ENCODE results near the gene FAM184B.

DNA sequence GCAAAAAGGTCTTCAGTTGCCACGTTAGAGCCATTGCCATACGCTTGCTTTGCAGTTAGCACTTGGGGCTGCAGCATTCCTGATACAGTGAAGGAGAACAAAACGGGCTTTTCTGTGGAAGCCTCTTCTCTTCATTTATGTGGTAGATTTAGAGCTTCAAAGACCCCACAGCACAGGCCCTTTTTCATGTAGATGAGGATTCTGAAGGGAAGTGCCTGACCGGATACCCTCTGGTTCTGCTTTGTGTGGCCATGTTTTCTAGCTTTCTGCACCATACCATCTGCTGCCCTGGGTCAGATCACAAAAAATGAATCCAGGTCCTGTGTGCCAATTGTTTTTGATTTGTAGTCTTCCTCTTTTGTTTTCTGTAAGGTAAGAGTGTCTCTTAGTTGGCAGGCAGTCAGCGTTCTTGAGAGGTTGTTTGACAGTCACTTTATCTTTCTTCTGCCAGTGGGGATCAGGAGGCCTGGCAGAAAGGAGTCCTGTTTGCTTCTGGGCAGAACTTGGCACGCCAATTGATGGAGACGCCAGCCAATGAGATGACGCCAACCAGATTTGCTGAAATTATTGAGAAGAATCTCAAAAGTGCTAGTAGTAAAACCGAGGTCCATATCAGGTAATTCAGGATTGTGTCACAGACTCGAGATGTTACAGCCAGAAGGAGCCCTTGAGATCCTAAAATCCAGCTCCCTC lies 196.8 kb downstream of the FAM184B start:
- TF ChIP-seq EP300 (IDR thresholded peaks at IDR 0.05) (no peak), ESRRA (IDR thresholded peaks at IDR 0.05; ENCODE audit: borderline replicate concordance, low read length) (no peak), RCOR1 (IDR thresholded peaks at IDR 0.05; ENCODE audit: low read depth, low read length) (no peak), ZNF302 (CRISPR knock-in tag; IDR thresholded peaks at IDR 0.05) (no peak), RFX5 (IDR thresholded peaks at IDR 0.05) (no peak), KDM5A (IDR thresholded peaks at IDR 0.05) (no peak), TP53 (CRISPR knock-in tag; IDR thresholded peaks at IDR 0.05) (no peak), RAD21 (conservative IDR thresholded peaks at IDR 0.05 in 1 of 2, IDR thresholded peaks at IDR 0.05 in 1 of 2) (no peak), HDAC2 (IDR thresholded peaks at IDR 0.05) (no peak), MAFK (IDR thresholded peaks at IDR 0.05; ENCODE audit: partially characterized antibody) (no peak), POLR2A (IDR thresholded peaks at IDR 0.05; ENCODE audit: low read length) (no peak), BHLHE40 (IDR thresholded peaks at IDR 0.05; ENCODE audit: low read depth, low read length) (no peak)
- TF ChIP-seq, protein P1, sequence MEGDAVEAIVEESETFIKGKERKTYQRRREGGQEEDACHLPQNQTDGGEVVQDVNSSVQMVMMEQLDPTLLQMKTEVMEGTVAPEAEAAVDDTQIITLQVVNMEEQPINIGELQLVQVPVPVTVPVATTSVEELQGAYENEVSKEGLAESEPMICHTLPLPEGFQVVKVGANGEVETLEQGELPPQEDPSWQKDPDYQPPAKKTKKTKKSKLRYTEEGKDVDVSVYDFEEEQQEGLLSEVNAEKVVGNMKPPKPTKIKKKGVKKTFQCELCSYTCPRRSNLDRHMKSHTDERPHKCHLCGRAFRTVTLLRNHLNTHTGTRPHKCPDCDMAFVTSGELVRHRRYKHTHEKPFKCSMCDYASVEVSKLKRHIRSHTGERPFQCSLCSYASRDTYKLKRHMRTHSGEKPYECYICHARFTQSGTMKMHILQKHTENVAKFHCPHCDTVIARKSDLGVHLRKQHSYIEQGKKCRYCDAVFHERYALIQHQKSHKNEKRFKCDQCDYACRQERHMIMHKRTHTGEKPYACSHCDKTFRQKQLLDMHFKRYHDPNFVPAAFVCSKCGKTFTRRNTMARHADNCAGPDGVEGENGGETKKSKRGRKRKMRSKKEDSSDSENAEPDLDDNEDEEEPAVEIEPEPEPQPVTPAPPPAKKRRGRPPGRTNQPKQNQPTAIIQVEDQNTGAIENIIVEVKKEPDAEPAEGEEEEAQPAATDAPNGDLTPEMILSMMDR (IDR thresholded peaks at IDR 0.05) = no peak
- TF ChIP-seq, protein P2, sequence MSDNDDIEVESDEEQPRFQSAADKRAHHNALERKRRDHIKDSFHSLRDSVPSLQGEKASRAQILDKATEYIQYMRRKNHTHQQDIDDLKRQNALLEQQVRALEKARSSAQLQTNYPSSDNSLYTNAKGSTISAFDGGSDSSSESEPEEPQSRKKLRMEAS (IDR thresholded peaks at IDR 0.05) = no peak
